T-helper 2 cell treated with Interferon-gamma antibody and Interleukin-4, amounts not matched to agents 100 ng/mL and 5 ng/mL, for 36 hours (primary cell): Measurements from ENCODE around the gene FANCC. TPM values are rescaled to one million over a fixed set of nuclear protein-coding genes. Genes with fewer than 3 reads are reported as not detected.

Experiments used
- intact Hi-C: fragments of 100-400 bp; cut with micrococcal nuclease; formaldehyde crosslinking; loops from one replicate; pipeline ENCODE4 v1.15.1; 2023
- total RNA-seq: library from RNA; stranded (reverse); gene quantifications from 2 replicates; pipeline ENCODE4 v1.2.3, GENCODE V29; 2022

Gene FANCC
- total RNA-seq, 1 donor from 2014 or later: 15.9 TPM

DNA sequence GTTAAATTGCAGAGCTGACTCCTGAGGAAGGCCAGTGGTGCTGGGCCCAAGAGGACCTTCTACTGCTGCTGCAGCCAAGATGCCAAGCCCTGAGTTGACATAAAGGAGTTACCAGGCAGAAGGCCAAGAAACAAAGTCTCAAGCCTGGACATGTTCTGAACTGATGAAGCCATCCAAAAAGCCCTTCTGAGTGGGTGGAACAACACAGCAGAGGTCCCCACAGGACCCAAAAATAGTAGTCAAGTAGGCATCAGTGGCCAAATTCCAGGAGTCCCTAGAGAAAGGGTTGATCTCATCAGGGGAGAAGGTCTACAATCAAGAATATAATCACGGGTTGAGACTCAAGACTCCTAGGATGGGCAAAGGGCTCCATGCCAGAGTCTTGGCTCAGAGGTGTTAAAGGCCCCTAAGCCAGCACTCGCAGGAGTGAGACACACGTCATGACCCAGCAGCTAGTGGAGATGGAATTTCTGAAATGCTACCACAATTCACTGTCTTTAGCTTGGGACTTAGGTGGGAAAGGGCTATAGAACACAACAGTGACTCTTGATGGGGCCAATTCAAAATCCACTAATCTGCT is 119.7 kb downstream of the FANCC start:
- intact Hi-C loops: no loop called here

DNA sequence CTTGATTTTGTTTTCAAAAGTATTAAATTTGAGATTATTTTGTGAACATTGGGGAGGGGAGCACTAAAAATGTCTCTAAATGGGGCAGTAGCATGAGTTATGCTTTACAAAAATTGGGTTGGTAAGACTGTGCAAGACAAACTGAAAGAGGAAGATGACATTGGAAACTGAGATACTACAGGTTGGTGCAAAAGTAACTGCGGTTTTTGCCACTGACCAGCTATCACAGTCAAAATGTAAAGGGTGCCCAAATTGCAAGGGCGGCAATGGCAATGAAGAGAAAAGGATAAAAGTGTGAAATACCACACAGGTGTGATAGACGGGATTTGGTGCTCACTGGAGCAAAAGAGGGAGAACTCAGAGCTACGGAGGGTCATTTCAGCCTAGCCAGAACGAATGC is 124.0 kb downstream of the FANCC start:
- intact Hi-C loops: no loop called here

DNA sequence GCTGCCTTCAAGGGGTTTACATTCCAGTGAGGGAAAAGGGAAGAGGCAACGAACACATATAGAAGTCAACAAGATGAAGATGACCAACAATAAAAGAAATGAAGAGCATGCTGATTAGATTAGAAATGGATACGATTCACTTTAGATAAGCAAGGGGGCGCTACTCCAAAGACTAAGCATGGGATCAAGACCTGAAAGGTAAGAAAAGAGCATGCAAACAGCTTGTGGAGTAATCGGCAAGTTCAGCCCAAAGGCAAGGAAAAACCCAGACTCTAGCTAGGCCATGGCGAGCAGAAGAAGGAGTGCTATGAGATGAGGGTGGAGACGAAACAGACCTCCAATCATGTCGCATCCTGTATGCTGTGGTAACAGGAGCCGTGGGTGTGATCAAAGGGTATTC is 124.4 kb downstream of the FANCC start:
- intact Hi-C loops: no loop called here

DNA sequence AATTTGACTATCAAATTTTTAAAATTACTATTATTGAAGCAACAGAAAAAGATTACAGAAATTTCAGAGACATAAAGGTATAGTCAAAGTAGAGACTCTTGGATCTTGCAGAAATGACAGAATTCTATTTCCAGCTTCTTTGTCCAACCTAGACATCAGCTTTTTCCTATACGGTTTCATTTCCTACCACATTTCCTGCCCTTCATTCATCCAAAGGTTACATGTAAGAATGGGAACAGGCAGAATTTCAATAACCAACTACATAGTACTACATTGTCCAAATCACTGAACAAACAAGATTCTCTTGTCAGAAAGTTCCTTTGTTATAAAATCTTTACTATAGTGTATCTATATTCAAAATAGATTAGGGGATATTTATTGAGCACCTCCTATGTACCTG is 124.9 kb downstream of the FANCC start:
- intact Hi-C loops: no loop called here

DNA sequence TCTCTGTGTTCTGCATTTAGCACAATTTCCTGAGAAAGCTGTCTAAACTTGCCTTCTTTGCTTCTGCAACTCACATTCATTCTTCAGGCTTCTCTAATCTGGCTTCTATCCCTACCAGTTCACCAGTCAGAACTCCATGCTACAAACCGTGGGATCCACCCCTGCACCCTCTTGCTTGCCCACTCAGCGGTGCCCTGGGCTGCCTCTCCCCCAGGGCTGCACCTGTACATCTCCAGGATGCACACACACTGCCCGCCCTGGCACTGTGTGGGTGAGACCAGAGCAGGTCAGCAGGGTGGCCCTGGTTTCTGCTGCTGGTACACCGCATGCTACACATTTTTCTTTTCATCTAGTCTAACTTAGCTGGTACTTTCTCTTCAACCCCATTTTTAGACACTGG is 127.1 kb downstream of the FANCC start:
- intact Hi-C loops: no loop called here

DNA sequence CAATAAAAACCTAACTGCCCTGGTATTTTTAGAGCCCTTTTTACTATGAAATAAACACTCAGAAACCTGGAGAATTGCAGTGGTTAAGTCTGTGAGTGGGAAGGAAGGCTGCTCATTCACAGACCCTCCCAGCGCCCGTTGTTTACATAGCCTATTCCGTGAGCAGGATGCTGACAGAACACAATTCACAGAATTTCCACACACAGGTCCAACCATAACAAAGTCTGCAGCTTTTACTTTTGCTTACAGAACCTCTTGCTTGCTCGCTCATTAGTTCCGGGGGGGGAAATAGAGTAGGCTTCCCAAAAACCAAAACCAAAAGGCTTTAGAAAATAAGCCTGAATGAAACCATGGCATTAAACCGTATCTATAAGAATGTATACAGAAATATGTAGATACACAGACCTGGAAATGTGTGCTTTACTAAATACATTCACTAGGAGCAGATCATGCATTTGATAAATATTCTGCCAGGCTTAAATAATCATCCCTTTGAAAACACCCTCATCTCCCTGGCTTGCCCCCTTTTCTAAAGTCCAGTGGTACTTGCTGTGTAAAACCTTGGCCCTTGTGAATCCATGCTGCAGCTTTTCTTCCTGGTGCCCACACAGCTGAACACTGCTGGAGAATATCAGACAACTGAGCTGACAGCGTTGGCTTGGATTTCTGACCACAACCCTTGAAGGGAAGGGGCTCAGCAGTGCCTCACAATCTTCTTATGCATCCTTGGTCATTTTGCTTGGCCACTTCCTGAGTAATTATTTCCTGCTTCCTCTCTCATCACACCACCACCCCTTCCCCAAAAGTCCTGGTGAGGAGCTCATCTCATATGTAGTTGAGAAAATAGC is 128.0 kb downstream of the FANCC start:
- intact Hi-C loops: no loop called here

DNA sequence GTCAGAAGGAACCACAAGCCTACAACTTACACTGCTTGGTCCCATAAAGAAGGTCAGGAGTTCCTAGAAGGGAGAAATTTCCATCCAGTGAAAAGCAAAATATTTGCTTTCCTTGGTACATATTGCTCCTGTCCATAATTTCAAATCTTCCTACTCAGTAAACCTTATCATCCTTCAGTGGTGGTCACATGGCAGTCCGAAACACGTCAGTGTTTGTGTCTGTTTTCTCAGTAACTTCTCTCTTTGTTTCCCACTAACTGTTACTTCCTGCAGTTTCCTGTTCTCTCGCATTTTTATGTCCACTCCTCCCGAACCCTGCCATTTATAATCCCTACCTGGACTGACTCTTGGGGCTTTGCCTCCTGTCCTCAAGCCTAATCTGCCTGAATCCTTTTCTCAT is 129.1 kb downstream of the FANCC start:
- intact Hi-C loops: no loop called here

DNA sequence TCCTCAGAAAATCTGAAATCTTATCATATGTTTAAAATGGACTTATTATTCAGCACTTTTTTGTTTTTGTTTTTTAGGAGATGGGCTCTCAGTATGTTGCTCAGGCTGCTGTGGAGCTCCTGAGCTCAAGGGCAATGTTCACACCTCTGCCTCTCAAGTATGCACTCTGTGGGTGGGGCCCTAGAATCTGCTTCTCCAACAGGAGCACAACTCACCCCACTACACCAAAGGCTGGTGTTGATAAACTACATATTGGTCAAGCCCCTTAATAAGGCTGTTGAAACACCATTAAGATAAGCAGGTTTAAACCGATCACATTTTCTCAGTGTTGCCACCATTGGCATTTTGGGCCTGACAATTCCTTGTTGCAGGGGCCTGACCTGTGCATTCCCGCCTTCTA is 131.6 kb downstream of the FANCC start:
- intact Hi-C loops: no loop called here

DNA sequence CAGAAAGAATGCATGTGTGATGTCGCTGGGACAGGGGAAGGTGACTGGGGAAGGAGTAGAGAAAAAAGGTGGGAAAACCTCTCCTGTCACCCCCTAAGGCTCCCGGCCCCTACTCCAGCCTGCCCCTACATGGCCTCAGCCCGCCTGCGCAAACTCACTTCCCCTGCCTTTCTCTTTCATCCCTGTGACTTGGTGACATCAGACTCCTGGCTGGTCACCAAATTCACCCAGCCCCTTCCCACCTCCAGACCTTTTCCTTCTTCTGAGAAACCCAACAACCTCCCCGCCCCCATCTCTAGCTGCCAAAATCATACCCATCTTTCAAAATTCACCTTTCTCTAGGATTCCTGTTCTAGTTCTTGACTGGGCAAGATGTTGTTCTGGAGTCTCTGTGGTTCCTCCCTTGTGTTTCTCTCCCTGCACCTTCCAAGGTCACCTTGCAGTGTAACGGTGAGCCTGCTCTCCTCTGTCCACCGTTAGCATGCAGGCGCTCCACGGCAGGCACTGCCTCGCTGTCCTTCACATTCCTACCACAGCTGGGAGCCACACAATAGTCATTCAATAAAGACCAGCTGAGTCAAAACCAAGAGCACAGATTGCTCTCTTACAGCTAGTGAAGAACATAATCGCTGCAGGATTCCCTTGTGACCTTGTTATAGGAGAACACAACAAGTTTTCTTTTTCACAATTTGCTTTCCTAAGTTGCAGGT is 134.5 kb downstream of the FANCC start:
- intact Hi-C loops: no loop called here

DNA sequence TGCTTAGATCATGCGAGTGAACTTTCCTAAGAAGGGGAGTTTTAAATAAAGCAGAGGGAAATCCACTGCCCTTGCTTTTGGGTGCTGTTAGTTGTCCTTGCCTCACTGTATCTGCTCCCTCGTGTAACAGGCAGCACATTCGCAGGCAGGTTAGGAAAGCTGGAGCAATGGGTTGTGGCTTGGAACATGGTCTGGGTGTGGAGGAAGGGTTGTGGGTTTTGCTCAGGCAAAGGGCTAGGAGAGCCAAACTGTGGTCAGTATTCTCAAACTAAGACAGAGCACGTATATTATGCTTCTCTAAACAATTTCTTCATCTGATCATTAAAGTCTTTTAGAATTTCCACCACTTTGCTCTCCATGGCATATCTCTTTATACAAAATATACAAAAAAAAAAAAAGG is 135.7 kb downstream of the FANCC start:
- intact Hi-C loops: no loop called here

DNA sequence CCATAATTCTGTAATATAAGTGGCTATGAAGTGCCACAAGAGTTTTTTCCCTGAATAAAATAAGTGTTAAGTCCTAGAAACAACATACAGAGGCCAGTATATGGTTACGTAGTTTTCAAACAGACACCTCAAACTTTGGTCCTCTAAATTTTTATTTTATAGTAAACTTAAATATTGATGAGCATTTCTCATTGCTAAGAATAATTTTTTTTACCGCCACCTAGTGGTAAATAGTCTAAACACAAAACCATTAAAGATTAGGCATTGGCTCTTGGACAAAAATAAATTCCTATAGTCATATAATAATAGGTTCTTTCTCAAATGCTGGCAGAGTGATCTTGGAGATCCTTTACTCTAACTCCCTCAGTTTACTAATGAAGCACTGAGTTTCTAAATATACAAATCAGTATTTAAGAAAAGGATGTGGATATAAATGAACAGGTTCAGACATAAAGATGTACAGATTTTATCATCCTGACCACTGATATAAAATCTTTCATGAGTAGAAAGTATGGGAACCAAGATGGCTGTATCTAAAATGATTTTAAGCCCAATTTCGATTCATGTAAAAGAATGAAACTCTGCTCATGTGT is 136.2 kb downstream of the FANCC start:
- intact Hi-C loops: no loop called here

DNA sequence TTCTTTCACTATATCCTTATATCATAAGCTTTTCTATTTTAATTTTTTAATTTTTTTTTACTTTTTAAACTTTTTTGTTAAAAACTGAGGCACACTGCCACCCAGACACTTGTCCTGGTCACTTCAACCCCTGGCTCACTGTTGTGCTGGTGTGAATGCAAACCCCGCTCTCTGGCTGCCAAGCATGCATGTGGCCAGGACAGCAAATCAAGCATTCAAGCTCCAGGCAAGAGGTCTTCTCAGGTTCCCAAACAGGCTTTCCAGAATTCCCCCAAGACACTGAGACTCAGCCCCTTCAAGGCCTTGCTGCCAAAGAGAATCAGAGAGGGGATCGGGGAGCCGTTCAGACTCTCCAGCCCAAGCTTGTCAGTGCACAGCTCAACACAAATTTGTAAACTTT is 139.9 kb downstream of the FANCC start:
- intact Hi-C loops: no loop called here

DNA sequence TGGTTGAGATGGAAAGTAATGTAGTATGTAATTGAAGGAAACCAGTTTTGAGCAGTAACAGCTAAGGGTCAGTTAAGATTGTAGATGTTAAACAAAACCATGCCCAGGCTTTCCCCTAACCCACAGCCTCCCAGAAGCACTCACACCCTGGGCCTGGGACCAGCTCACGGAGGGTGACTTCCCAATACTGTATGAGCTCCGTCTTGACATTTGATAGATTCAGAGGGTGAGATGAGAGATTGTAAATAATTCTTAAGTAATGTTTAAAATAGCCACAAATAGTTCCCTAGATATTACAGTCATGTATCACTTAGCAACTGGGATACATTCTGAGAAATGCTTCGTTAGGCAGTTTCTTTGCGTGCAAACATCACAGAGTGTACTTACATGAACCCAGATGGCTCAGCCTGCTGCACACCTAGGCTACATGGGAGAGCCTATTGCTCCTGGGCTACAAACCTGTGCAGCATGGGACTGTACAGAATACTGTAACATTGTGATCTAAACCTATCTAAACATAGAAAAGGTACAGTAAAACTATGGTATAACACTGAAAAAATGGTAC is 140.7 kb downstream of the FANCC start:
- intact Hi-C loops: no loop called here

DNA sequence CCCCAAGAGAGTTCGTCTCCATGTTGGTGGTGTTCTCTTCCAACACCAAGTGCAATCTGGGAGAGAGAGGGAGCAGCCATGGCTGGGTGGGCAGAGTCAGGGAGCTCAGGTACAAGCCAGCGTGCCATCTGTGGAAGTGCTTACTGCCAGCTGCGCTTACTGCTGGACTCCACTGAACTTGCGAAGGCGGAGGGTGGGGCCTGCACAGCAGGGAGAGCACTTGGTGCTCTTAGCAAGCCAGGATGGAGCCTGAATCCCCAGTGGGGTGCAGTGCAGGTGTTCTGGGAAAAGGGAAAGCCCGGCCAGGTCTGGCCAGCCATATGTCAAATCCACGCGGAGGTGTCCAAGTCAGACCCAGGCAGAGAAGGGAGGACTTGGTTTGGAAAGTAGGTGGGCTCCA is 142.0 kb downstream of the FANCC start:
- intact Hi-C loops: no loop called here

DNA sequence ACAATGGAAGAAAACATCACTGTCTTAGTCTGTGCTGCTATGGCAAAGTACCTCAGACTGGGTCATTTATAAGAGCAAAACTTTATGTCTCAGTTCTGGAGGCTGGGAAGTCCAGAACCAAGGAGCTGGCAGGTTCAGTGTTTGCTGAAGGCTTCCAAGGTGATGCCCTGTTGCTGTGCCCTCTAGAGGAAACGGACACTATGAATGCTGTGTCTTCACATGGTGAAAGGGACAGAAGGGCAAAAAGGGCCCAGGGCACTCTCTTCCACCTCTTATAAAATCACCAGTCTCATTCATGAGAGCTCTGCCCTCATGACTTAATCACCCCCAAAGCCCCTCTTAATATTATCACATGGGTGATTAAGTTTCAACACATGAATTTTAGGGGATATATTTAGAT is 143.5 kb downstream of the FANCC start:
- intact Hi-C loops: no loop called here

DNA sequence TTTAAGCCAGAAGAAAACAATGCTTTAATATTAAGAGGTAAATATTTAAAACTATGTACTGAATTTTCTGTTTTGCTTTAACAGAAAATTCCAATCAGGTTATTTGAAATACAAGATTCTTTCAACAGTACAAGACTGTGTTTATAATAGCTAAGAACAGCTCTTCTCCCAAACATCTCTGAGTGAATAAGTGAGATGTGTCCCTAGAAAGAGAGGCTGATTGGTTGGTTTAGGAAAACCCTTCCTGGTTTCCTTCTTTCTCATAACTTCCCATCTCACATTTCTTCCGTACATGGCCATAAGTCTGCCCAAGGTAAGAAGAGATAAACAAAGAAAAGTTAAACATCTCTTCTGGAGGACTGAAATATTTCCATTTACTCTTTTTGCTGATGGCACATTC is 145.9 kb downstream of the FANCC start:
- intact Hi-C loops: no loop called here

DNA sequence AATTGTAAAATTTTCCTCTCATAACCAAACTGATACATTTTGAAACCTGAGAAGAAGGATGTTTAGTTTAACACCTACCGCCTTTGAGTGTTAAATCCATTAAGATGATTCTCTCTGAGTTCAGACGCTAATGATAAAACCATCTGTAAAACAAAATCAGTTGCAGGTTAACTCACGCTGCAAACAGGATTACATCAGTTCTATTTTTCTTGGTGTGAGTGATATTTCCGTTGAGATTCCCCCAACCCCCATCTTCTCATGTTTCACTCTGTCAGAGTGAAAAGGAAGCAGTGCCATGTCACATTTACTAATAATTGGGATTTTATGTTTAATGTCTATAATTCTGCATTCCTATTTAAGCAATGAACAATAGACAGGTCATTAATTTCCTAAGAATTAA is 146.5 kb downstream of the FANCC start:
- intact Hi-C loops: no loop called here

DNA sequence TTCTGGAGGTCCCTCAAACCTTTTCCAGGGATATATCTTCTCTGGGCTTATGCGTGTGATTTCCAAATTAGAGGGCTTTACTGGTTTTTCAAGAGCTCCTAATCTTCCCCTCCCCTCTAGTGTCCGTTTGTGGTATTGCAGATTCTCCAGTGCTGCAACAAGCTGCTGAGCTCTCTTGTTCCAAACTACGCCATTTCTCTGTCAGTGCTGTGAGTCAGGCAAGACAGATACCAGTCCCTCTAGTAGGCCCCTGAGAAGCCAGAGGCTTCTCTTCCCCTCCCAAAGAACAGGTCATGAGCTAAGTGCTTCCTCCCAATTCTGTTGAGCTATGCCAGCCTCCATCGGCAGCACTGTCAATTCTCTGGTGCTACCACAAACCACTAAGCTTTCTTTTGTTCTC is 149.5 kb downstream of the FANCC start:
- intact Hi-C loops: no loop called here

DNA sequence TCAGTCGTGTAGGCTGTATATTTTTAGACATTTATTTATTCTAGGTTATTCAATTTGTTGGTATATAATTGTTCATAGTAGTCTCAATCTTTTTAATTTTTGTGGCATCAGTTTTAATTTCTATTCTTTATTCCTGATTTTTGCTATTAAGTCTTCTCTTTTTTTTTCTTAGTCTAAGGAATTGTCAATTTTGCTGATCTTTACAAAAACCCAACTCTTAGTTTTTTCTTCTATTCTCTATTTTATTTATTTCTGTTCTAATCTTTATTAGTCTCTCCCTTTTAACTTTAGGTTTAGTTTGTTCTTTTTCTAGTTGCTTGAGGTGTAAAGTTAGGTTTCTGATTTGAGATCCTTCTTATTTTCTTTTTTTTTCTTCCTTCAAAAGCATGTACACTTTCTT is 152.5 kb downstream of the FANCC start:
- intact Hi-C loops: no loop called here

DNA sequence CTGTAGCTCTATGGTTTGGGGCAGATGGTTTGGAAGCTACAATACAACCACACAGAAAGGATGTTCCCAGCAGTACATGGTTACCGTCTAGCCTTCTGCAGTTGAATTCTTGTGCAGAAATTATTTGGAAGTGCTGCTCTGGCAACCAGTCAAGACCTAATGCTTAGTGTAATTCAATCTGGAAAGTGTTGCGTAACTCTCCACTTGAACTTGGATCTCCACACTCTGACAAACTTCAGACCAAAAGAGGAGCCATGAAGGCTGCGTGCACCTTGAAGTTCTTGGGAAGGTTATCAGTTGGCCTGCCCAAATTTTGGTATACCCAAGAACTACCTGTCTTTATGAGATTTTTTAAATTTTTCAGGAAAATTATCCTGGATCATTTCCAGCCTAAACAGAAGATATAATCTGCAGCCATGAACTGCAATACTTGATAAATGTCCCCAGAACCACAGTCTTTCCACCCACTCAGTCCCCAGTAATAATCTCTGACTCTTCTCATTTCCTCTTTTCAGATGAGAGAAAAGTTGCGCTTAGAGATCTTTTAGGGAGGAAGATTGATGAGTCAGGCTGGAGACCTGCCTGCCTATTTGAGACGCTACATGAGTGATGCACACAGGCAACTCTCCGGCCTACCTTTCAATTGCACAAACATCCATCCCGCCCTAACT is 159.9 kb downstream of the FANCC start:
- intact Hi-C loops: no loop called here

DNA sequence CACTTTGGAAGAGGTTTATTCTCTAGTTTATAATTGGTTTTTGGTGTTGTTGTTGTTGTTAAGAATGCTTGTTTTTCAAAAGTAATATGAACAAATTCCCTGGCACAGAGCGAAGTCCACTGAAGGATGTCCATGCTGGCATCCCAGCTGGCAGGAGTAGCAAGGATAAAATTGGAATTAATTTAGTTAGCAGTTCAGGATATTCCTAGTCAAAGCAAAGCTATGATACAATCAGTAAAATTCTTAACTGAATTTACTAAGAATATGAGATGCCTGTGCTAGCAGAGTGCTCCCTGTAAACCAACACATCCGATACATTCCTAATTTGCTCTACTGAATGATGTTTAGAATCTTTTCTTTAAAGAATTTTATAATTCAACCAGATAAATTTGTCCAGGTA is 161.4 kb downstream of the FANCC start:
- intact Hi-C loops: no loop called here
